ENCODE measurements around the gene NR3C1.
A peak's percentile ranks its signal among the peaks of the same experiment; 100 is the strongest.

NR3C1 gene

DNA sequence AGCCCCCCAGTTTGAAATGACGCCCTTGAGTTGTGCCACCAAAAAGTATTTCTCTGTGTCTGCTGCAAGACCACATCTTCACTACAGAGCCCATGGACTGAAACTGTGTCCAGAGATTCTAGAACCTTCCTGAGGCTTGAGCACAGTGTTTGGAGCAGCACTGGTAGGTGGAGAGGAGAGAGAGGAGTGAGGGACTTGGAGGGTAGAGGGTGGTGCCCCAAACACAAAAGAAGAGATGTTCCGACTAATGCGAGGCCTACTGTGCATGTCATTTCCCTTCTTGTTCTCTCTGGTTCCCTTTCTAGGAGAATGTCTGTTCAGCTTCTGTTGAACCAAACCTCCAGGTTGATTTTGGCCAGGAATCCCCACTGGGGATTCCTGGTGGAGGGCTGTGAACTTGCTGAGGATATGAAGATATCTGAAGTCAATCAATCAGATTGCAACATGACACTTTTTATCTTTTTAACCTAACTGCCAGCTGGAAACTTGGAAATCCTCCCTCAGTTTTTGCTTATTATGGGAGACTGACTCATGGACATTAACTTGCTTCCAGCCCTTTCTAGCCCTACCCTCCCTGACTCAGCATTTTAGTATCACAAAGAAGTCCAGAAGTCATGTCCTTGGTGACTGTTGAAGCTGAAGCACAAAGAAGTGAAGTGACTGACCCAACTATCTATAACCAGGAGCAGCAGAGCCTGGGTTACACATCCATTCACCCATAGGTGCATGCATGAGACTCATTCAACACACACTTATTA is 154.5 kb downstream of the NR3C1 start:
- peak; percentile 76 for DNase-seq

DNA sequence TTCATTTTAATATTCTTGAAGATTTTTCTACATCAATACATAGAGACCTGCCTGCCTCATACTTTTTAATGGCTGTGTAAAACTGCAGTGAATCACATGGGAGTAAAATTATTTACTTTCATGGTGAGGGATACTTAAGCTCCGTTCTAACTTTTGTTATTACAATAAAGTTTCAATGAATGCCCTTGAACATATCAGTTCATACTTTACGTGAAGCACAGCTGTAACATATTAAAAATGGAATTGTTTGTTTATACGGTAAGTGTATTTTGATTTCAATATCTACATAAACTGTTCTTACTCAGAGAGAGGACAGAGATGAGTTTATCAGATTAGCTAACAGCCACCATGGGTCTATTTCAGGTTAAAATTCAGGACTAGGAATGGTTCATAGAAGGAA is 155.1 kb downstream of the NR3C1 start:
- no peak for DNase-seq

DNA sequence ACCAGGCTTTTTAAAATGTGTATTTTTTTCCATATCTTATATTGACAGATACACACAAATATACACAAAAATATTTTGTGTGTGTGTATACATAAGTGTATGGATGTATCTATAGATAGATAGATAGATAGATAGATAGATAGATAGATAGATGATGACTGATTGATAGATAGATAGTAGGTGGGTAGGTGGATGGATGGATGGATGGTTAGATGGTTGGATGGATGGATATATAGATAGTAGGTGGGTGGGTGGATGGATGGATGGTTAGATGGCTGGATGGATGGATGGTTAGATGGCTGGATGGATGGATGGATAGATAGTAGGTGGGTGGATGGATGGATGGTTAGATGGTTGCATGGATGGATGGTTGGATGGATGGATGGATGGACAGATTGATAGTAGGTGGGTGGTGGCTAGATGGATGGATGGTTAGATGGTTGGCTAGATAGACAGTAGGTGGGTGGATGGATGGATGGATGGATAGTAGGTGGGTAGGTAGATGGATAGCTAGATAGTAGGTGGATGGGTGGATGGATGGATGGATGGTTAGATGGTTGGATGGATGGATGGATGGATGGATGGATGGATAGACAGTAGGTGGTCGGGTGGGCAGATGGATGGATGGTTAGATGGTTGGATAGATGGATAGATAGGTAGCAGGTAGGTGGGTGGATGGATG is 156.2 kb downstream of the NR3C1 start:
- no peak for DNase-seq

DNA sequence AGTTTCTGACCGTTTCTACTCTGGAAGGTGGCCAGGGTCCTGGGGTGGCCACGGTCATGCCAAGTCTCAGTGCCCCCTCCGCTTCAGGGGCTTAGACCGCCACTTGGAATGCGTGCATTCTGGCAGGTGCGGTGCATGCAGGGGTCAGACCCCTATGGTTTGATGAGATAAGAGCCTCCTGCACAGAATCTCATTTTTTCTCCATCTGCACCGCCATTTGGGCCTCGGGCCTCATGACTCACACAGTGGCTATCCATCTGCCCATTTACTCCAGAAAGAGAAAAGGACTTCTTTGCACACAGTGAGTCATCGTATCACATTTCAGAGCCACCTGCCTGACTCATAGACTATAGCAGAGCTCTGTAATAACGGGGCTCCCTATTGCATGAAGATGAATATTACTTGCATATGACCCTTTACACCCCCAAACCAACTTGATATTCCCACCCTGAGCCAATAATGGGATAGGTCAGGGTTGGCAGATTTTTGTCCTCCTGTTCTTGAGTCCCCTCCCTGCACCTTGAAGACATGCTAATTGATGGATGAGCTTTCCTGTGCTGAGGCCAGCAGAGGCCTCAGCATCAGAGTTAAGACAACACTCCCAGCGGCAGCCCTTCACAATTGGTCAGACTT is 157.4 kb downstream of the NR3C1 start:
- DNase-seq, result peak; percentile 96

DNA sequence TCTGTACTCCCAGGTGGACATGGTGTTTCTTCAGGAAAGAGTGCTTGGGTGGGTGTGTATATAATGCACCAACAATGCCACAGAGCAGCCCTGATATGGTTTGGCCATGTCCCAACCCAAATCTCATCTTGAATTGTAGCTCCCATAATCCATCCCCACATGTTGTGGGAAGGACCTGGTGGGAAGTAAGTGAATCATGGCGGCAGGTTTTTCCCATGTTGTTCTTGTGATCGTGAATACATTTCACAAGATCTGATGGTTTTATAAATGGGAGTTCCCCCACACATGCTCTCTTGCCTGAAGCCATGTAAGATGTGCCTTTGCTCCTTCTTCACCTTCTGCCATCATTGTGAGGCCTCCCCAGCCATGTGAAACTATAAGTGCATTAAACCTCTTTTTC is 158.5 kb downstream of the NR3C1 start:
- DNase-seq, result no peak

DNA sequence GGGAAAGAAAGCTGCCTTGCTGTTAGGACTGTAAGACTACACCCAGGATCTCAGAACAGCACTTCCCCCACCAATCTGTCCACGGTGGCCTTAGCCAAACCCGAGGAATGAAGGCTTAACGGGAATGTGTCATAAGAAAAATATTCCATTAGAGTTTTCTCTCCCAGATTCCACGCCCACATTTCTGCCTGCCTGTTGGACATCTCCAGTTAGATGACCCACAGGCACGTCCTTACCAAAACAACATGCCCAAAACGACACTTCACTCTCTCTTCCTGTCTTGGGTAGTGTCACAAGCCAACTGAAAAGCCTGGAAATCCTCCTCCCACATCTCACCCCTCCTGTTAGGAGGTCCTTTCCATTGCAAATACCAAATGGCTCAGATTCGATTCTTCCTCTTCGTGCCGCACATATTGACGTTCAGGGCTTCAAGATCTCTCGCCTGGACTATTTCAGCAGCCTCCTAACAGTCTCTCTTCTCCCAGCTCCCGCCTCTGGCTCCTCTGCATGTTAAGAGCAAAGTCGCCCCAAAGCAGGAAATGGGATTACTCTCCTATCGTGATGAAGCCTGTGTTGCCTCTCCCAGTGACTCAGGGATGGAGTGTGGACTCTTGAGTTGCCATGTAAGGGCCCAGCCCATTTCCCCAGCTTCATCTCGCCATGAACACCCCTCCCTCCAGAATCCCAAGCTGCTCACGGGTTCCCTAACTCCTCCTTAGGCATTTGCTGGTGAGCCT is 159.3 kb downstream of the NR3C1 start:
- DNase-seq, result peak; percentile 99

DNA sequence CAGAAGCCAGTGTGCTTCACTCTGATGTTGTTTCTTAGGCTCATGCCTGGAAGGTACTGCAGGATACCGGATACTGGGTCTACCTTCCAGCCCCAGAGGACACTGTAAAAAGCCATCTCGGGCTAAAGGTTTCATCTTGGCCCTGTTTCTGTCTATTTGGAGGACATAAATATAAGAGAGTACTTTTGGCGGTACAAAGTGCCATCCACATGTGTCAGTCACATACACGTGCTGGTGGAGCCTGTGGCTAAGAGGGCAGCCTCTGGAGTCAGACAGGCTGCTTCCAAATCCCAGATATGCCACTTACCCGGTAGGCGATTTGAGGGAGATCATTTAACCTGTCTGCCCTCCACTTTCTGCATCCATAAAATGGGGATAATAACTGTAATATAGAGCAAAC is 160.4 kb downstream of the NR3C1 start:
- no peak for DNase-seq

DNA sequence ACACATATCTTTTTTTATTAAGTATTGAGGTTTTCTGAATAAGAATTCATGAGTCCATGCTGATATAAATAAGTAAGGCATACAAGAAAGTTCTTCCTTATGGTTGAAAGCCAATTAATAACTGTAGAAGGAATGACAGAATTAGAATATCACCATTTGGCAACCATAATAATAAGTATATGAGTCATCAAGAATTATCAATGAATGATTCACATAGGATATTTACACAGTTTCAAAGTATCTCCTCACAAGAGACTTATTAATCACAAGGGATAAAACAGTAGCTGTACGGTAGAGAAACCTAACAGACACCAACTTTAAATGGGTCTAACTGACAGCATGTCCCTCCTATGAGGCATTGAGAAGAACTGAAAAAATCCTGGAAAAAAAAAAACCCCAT is 161.6 kb downstream of the NR3C1 start:
- peak; percentile 80 for DNase-seq

DNA sequence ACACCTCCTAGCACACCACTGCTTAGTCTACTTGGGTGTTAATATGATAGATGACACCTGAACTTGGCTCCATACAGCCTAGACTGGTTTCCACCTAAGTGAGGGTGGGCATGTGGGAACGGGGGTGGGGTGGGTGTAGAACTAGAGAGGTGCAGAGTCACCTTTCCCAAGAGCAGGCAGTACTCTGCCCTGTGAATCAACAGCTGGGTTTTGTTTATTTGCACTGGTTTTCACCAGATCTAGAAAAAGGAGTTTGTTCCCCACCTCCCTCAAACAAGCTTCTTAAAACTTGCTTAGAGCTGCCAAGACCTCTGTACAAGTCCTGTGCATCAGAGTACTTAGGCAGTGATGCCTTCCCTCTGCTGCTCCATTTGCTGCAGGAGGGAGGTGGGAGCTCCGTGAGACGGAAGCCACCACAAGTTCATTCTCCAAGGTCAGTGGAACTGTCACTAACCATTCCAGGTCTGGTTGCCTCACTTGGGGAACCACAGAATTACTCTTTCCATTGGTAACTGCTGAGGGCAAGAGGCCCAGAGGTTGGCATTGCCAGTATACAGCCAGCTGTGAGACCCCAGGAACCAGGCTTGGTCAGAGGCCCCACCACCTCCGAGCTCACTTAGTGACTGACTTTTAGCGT is 163.5 kb downstream of the NR3C1 start:
- no peak for DNase-seq

DNA sequence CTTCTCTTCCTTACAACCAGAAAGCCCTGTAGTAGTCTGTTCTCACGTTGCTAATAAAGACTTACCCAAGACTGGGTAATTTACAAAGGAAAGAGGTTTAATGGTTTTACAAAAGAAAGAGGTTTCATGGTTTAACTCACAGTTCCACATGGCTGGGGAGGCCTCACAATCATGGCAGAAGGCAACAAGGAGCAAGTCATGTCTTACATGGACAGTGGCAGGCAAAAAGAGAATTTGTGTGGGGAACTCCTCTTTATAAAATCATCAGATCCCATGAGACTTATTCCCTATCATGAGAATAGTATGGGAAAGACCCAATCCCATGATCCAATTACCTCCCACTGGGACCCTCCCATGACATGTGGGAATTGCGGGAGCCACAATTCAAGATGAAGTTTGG is 164.9 kb downstream of the NR3C1 start:
- DNase-seq, result no peak

DNA sequence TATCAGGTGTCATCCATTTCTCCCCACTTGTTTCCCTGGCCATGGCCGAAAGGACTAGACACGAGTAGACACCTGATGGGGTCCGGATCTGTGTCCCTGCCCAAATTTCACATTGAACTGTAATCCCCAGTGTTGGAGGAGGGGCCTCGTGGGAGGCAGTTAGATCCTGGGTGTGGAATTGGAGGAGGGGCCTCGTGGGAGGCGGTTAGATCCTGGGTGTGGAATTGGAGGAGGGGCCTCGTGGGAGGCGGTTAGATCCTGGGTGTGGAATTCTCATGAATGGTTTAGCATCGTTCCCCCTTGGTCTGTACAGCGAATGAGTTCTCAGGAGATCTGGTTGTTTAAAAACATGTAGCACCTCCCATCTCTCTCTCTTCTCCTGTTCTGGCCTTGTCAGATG is 165.8 kb downstream of the NR3C1 start:
- DNase-seq, result no peak

DNA sequence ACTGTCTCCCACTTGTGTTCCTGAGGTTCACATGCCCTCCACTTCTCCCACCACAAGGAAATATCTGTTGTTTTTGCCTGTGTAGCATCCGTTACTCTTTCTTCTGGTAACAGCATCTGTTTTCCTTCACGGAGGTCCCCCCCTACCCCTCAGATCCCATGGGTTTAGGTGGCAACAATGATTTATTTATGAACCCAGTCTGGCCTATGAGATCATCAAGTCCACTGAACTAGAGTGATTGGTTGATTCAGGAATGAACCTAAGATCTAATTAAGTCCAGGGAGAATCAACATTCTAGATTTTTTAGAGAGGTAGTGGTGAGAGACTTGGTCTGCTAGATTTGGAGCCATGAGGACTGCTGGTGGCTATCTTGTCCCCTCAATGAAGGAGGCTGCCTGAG is 166.8 kb downstream of the NR3C1 start:
- DNase-seq, result no peak

DNA sequence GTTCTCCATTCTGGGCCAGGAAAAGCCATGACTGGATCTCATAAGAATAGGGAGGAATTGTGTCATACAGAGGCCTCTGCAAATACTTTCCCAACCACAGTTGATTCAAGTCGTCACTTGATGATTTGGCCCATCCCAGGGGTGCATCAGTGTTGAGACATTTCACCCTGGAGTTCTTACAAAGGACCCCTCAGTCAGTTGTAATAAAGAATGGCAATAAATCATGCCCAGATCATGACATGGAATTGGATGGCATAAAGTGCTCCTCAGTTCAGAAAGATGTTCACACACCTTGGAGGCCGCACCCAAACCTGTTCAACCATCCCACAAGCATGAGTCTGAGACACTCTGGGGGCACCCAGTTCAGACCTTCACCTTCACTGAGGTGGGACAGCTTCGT is 168.1 kb downstream of the NR3C1 start:
- DNase-seq, result peak; percentile 65

DNA sequence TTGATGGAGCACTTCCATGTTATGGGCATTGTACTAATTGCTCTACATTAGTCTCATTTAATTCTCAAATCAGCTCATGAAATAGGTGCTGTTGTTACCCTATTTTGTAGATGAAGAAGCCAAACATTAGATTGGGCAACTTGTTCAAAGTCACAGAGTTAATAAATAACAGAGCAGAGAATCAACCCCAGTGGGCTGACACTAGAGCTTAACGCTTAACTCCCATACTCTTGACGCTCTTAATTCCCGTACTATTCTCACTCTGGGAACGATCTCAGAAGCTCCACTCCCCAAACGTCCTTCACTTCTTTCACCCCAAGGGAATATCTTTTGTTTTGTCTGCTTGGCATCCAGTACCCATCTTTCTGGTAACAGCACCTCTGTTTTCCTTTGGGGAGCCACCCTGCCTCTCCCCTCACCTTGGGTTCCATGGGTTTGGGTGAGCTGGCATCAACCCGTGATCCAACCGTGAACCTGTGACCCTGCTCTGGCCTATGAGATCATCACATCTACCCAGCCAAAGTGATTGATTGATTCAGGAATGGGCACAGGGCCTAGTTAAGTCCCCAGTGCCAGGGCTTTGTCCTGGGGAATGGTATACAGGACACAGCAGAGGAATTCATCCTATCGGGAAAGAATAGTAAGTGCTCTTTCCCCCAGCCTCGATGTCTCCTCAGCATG is 169.2 kb downstream of the NR3C1 start:
- no peak for DNase-seq

DNA sequence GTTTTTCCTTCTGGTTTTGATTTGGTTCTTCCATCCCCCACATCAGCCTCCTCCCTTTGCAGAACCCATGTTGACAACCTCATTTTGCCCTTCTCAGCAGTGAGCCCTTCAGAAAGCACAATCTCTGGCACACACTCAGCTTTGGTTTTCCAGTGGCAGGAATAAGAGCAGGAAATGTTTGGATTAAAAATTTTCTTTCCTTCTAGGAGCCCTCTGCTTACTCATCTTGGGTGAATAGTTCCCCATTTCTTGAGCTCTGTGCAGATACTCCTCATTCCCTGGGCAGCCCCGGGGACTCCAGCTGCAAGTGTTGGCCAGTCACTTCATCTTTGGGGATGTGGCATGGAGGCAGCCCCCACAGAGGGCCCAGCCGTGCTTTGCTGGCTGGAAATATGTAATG is 170.5 kb downstream of the NR3C1 start:
- DNase-seq, result no peak

DNA sequence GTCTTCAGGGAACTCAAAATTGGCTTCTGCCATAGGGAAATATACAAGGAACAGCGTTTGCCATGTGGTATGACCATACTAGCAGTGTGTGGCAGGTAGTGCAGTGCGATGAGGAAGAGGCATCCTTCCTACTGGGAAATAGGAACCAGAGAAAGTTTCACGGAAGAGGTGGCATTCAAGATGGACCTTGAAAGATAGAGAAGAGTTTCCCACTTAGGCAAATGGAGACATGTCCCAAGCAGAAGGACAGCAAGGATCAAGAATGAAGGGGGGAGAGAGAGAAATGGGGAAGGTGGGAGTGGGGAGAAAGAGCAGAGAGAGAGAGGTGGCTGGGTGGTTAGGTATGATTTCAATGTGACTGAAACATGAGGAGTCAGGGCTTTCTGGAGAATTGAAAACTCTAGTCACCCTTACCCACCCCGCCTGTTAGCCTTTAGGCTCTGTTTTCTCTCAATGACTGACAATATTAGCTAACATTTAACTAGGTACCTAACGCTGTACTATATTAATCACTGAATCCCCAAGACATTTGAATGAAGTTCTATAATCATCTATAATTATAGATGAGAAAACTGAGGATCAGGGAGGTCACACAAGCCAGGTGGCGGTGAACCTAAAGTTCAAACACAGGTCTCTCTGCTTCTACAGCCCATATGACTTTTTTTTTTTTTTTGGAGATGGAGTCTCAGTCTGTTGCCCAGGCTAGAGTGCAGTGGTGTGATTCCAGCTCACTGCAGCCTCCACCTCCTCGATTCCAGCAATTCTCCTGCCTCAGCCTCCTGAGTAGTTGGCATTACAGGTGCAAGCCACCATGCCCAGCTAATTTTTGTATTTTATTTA is 171.3 kb downstream of the NR3C1 start:
- DNase-seq, result no peak

DNA sequence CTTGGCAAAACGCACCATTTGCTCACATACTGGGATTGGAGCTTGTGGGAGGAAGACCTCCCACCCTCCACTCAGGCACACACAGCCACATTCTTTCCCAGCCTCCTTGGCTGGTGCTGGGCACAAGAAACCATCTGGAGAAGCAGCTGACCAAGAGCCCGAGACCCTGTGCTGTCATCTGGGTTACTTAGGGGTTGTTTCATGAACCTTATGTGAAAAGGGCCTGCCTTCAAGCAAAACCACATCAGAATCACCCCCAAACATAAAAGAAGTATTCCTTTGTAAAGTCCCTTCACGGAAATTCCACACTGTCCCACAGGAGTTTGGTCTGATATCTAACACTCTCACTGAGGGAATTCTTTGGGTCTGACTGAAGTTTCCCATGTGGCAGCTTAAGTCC is 172.1 kb downstream of the NR3C1 start:
- DNase-seq, result no peak

DNA sequence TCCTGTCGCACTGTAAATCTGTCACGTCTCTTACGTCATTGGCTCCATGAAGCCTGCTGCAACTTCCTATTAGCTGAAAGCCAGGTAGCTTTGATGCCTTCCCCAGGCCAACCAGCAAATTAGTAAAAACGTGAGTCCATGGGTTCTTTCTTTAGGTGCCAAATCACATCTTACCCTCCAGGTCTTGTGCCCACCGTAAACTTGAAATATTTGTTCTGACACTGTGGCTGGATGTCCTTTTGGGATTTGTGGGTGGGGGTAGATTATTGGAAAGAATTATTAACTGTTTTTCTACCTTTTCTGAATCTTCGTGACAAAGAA is 172.8 kb downstream of the NR3C1 start:
- no peak for DNase-seq

DNA sequence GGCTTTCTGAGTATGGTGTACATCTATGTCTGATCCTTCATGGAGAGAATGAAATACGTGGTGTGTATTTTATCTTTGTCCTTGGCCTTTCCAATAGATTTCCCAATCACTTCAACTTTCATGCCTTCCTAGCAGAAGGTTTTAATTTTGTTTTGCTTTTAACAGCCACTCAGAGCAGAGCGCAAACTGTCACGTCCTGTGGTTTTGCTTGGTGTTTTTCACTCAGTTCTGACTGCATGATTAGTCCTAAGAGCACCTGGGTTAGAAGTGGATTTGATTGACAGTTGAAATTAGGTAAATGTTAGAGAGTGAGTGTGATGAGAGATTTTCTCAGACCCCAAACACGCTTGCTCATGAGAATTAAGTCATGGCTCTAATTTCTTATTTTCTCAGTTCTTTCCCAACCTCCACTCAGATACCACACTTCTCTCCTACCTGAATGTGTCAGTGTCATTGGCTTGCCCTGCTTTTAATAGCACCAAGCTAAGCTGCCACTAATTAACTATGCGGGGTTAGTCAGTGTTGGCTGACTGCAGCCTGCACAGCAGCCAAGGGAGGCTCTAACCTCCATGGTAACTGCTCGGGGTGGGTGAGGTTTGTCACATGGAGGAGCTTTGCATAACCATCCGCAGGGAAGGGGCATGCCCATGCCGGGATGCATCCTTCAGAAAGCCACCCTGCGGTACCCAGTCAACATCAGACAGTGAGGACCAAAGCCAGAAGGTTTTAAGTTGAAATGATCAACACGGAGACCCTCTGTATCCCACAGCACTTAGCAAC is 173.4 kb downstream of the NR3C1 start:
- DNase-seq, result no peak

DNA sequence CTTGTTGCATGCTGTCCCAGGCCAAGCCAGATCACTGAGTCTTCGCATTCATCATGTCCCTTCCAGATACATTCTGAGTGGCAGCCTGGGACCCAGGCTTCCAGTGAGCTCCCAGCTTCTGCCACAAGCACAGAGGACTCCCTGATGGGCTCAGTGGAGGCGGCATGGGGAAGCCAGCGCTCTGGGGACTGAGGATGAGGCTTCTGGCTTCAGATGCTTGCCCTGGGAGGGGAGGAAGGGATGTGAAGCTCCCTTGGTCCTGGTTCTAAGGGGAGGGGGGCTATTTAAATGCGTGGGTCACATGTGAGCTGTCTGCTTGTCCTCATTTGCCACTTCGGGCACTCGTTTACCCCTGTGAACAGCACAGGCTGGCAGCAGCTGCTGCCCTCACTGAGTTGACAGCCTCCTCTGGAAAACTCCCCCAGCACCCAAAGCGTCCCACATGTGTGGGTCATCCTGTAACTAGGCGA is 174.0 kb downstream of the NR3C1 start:
- no peak for DNase-seq

All from HCEC 1CT (cell line).